Stimulated activated memory B cell treated with anti-CD40 and anti-IgM and Interleukin-4, amounts not matched to agents 10 μg/mL and 1 μg/mL and 100 μg/mL, for 72 hours (primary cell): ENCODE data around the gene OASL.

Experiments
- ATAC-seq: fragments of 150-1000 bp; cut with Tn5 transposase; 2 replicates; pipeline ENCODE4 v1.10.0; 2021
- H3K27ac Mint-ChIP-seq: one replicate; pipeline ENCODE4 v1.8.0; 2022; ENCODE audit warnings: mild to moderate bottlenecking, mixed read lengths
- H3K27me3 Mint-ChIP-seq: one replicate; pipeline ENCODE4 v1.8.0; 2022; ENCODE audit warnings: mixed read lengths
- H3K36me3 Mint-ChIP-seq: one replicate; pipeline ENCODE4 v1.8.0; 2022; ENCODE audit warnings: mixed read lengths
- H3K4me1 Mint-ChIP-seq: one replicate; pipeline ENCODE4 v1.8.0; 2022; ENCODE audit warnings: mixed read lengths
- H3K4me3 Mint-ChIP-seq: one replicate; pipeline ENCODE4 v1.8.0; 2022; ENCODE audit warnings: mild to moderate bottlenecking, moderate library complexity, mixed read lengths
- H3K9me3 Mint-ChIP-seq: one replicate; pipeline ENCODE4 v1.8.0; 2022; ENCODE audit warnings: mixed read lengths

The OASL gene

GRCh38 chr12:121009741-121010140 lies 29.3 kb downstream of the OASL start:
- Mint-ChIP-seq H3K4me1 (peaks cover 3% of the 10 kb centered on the region), H3K4me3 (no peak overlapping the region), H3K9me3 (no peaks in the 10 kb centered on the region), H3K27ac (no peak overlapping the region), H3K27me3 (no peaks in the 10 kb centered on the region), H3K36me3 (peaks cover 62% of the 10 kb centered on the region)
- no peak for ATAC-seq

GRCh38 chr12:121008347-121009098 lies 30.5 kb downstream of the OASL start:
- Mint-ChIP-seq H3K27me3 (no peaks in the 10 kb centered on the region), H3K27ac (no peak overlapping the region)
- ATAC-seq: no peak

GRCh38 chr12:121005346-121005815 lies 33.7 kb downstream of the OASL start:
- Mint-ChIP-seq H3K4me1 (no peaks in the 10 kb centered on the region), H3K27me3 (no peaks in the 10 kb centered on the region), H3K4me3 (no peak overlapping the region), H3K36me3 (peaks cover 79% of the 10 kb centered on the region), H3K27ac (no peak overlapping the region), H3K9me3 (no peaks in the 10 kb centered on the region)
- no peak for ATAC-seq

More at GRCh38 chr12:121008347-121009098, 30.5 kb downstream of the OASL start:
- no peaks in the 10 kb centered on the region for H3K9me3 Mint-ChIP-seq
- peaks cover 71% of the 10 kb centered on the region for H3K36me3 Mint-ChIP-seq
- H3K4me3 Mint-ChIP-seq: no peak overlapping the region
- H3K4me1 Mint-ChIP-seq: no peaks in the 10 kb centered on the region

- no peak overlapping the region for H3K27ac Mint-ChIP-seq
- no peaks in the 10 kb centered on the region for H3K4me1 Mint-ChIP-seq
- ATAC-seq: no peak
- no peaks in the 10 kb centered on the region for H3K27me3 Mint-ChIP-seq
- no peak overlapping the region for H3K4me3 Mint-ChIP-seq
- H3K9me3 Mint-ChIP-seq: no peaks in the 10 kb centered on the region
- peaks cover 75% of the 10 kb centered on the region for H3K36me3 Mint-ChIP-seq
Measured at GRCh38 chr12:121004253-121004815, 34.7 kb downstream of the OASL start.

GRCh38 chr12:121003650-121004049 lies 35.4 kb downstream of the OASL start:
- no peaks in the 10 kb centered on the region for H3K4me1 Mint-ChIP-seq
- H3K36me3 Mint-ChIP-seq: peaks cover 69% of the 10 kb centered on the region
- H3K27ac Mint-ChIP-seq: no peak overlapping the region
- no peaks in the 10 kb centered on the region for H3K9me3 Mint-ChIP-seq
- no peak for ATAC-seq
- no peaks in the 10 kb centered on the region for H3K27me3 Mint-ChIP-seq
- no peak overlapping the region for H3K4me3 Mint-ChIP-seq

GRCh38 chr12:121001841-121002483 lies 37.1 kb downstream of the OASL start:
- Mint-ChIP-seq H3K9me3 (no peaks in the 10 kb centered on the region), H3K4me1 (no peaks in the 10 kb centered on the region), H3K36me3 (peaks cover 57% of the 10 kb centered on the region), H3K27me3 (no peaks in the 10 kb centered on the region), H3K4me3 (no peak overlapping the region), H3K27ac (no peak overlapping the region)
- no peak for ATAC-seq

- H3K27me3 Mint-ChIP-seq: peaks cover under 1% of the 10 kb centered on the region
- no peak overlapping the region for H3K4me3 Mint-ChIP-seq
- no peak overlapping the region for H3K27ac Mint-ChIP-seq
- no peaks in the 10 kb centered on the region for H3K4me1 Mint-ChIP-seq
- peaks cover 50% of the 10 kb centered on the region for H3K36me3 Mint-ChIP-seq
- ATAC-seq: no peak
- H3K9me3 Mint-ChIP-seq: no peaks in the 10 kb centered on the region
Measured at GRCh38 chr12:121001060-121001459, 38.0 kb downstream of the OASL start.

- ATAC-seq: no peak
- H3K4me1 Mint-ChIP-seq: no peaks in the 10 kb centered on the region
- H3K27me3 Mint-ChIP-seq: peaks cover 6% of the 10 kb centered on the region
- peaks cover 48% of the 10 kb centered on the region for H3K36me3 Mint-ChIP-seq
- peaks cover 3% of the 10 kb centered on the region for H3K9me3 Mint-ChIP-seq
- no peak overlapping the region for H3K4me3 Mint-ChIP-seq
- H3K27ac Mint-ChIP-seq: no peak overlapping the region
Measured at GRCh38 chr12:121000530-121000929, 38.5 kb downstream of the OASL start.

GRCh38 chr12:120999191-121000120 lies 39.6 kb downstream of the OASL start:
- Mint-ChIP-seq H3K4me1 (no peaks in the 10 kb centered on the region), H3K27me3 (peaks cover 17% of the 10 kb centered on the region), H3K9me3 (peaks cover 14% of the 10 kb centered on the region), H3K4me3 (no peak overlapping the region), H3K27ac (no peak overlapping the region), H3K36me3 (peaks cover 37% of the 10 kb centered on the region)
- no peak for ATAC-seq

- peaks cover 14% of the 10 kb centered on the region for H3K9me3 Mint-ChIP-seq
- no peak overlapping the region for H3K27ac Mint-ChIP-seq
- no peak for ATAC-seq
- H3K4me1 Mint-ChIP-seq: no peaks in the 10 kb centered on the region
- no peak overlapping the region for H3K4me3 Mint-ChIP-seq
- H3K36me3 Mint-ChIP-seq: peaks cover 27% of the 10 kb centered on the region
- peaks cover 19% of the 10 kb centered on the region for H3K27me3 Mint-ChIP-seq
Measured at GRCh38 chr12:120998435-120998834, 40.6 kb downstream of the OASL start.

GRCh38 chr12:120997448-120997847 lies 41.6 kb downstream of the OASL start:
- Mint-ChIP-seq H3K9me3 (peaks cover 14% of the 10 kb centered on the region), H3K36me3 (peaks cover 19% of the 10 kb centered on the region), H3K27me3 (peaks cover 19% of the 10 kb centered on the region), H3K27ac (no peak overlapping the region), H3K4me1 (no peaks in the 10 kb centered on the region), H3K4me3 (no peak overlapping the region)
- ATAC-seq: no peak

GRCh38 chr12:120996133-120996746 lies 42.8 kb downstream of the OASL start:
- Mint-ChIP-seq H3K9me3 (peaks cover 14% of the 10 kb centered on the region), H3K27ac (no peak overlapping the region), H3K4me3 (no peak overlapping the region), H3K4me1 (no peaks in the 10 kb centered on the region), H3K36me3 (peaks cover 7% of the 10 kb centered on the region), H3K27me3 (peaks cover 19% of the 10 kb centered on the region)
- ATAC-seq: no peak

- H3K9me3 Mint-ChIP-seq: peaks cover 14% of the 10 kb centered on the region
- H3K36me3 Mint-ChIP-seq: no peaks in the 10 kb centered on the region
- no peak for ATAC-seq
- peaks cover 26% of the 10 kb centered on the region for H3K27me3 Mint-ChIP-seq
- no peaks in the 10 kb centered on the region for H3K4me1 Mint-ChIP-seq
- H3K4me3 Mint-ChIP-seq: no peak overlapping the region
- H3K27ac Mint-ChIP-seq: no peak overlapping the region
Measured at GRCh38 chr12:120994589-120995337, 44.3 kb downstream of the OASL start.

- peaks cover 26% of the 10 kb centered on the region for H3K27me3 Mint-ChIP-seq
- H3K36me3 Mint-ChIP-seq: no peaks in the 10 kb centered on the region
- H3K4me3 Mint-ChIP-seq: no peak overlapping the region
- ATAC-seq: peak; percentile 18
- H3K27ac Mint-ChIP-seq: no peak overlapping the region
- no peaks in the 10 kb centered on the region for H3K4me1 Mint-ChIP-seq
- H3K9me3 Mint-ChIP-seq: peaks cover 14% of the 10 kb centered on the region
Measured at GRCh38 chr12:120994059-120994458, 45.0 kb downstream of the OASL start.
